ENCODE data around the gene KBTBD2.
"Not testable (repeated sequence)": the region's sequence is repeated elsewhere in the genome, so short reads cannot be mapped to it uniquely, and the experiment has no call there.

The KBTBD2 gene

DNA sequence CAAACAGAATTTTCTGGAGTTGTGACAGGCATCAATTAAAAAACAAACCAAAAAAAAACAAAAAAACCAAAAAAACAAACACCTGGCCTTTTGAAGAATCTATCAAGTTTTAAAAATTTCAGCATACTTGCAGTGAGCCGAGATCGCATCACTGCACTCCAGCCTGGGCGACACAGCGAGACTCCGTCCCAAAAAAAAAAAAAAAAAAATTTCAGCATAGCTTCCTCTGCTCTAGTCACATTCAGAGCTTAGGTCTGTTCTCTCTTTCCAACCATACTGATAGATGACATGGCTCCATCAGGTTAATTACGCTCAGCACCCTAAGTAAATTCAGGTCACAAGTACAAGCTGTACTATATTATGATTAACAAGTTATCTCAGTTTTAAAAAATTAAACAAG is 3.1 kb downstream of the KBTBD2 start:
- DNase-seq (ENCODE audit: low read depth): no peak
- TF ChIP-seq, protein P1, sequence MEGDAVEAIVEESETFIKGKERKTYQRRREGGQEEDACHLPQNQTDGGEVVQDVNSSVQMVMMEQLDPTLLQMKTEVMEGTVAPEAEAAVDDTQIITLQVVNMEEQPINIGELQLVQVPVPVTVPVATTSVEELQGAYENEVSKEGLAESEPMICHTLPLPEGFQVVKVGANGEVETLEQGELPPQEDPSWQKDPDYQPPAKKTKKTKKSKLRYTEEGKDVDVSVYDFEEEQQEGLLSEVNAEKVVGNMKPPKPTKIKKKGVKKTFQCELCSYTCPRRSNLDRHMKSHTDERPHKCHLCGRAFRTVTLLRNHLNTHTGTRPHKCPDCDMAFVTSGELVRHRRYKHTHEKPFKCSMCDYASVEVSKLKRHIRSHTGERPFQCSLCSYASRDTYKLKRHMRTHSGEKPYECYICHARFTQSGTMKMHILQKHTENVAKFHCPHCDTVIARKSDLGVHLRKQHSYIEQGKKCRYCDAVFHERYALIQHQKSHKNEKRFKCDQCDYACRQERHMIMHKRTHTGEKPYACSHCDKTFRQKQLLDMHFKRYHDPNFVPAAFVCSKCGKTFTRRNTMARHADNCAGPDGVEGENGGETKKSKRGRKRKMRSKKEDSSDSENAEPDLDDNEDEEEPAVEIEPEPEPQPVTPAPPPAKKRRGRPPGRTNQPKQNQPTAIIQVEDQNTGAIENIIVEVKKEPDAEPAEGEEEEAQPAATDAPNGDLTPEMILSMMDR (conservative IDR thresholded peaks at IDR 0.05; ENCODE audit: low read depth, low read length): no peak
- no peak overlapping the region for H3K4me3 ChIP-seq (ENCODE audit: low read length)

DNA sequence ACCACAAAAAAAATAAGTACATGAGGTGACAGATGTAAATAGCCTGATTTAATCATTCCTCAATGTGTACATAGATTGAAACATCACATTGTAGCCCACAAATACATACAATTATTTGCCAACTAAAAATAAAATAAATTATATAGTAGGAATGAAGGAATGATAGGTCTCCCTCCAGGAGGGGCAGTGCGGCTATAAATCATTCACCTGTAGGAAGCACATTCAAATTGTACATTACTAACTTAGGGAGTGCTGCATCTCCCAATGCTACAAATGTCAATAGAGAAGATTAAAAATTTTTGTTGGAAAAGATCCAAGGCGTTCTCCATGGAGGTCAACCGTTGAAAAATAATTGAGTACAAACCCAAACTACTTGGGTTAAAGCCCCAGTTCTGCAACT is 4.2 kb downstream of the KBTBD2 start:
- TF ChIP-seq, protein P1 (conservative IDR thresholded peaks at IDR 0.05; ENCODE audit: low read depth, low read length): no peak
- H3K4me3 ChIP-seq (ENCODE audit: low read length): no peak overlapping the region
- DNase-seq (ENCODE audit: low read depth): no peak

DNA sequence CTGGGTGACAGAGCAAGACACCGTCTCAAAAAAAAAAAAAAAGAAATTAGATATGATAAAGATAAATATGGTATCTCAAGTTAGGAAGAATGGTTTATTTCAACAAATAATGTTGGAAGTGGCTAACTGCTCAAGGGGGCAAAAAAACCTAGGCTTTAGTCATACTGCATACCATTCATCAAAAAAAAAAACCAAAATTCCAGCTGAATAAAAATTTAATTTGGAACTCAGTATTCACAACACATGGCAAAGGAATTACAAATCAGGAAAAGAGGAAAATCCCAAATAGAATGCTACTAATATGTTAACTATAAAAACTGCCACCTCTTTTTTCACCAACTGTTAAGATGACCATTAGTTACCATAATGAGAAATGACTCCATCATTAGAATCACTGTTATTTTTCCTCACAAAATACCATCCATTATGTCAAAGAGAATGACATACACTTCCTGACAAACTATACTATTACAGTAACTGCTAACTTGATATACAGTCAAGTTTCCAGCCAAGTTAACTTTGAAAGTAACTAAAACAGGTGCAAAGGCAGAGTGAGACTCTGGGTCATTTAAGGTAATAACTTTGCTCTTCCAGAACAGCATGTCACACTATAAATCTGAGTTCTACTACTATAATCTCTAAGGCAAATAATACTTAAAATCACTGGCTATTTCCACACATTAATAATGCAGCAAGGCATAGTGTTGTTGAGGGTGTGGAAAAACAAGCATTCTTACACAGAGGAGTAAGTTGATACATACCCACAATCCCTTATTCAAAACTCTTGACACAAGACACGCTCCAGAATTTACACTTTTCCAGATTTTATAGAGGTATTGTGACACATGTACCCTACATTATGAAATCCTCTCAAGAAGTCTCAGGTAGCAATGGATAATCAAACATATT is 10.2 kb downstream of the KBTBD2 start:
- H3K4me3 ChIP-seq (ENCODE audit: low read length): no peak overlapping the region
- TF ChIP-seq, protein P1 (conservative IDR thresholded peaks at IDR 0.05; ENCODE audit: low read depth, low read length): no peak
- no peak for DNase-seq (ENCODE audit: low read depth)

DNA sequence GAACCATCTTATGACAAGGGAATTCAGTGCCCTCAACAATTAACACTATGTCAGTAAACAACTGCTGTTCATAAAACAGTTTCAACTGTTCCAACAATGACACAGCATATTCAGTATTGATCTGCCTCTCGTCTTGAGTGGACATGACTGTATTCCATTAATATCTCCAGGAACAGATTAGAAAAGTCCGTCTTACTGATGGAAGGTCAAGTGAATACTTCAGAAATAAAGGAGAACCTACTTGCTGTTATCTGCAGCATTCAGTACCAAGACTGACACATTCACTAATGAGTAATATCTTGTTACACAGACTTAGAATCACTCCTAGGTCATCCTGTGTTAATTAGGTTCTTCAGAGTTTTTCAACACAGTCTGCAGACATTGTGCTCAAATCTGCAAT is 12.1 kb downstream of the KBTBD2 start:
- H3K4me3 ChIP-seq (ENCODE audit: low read length): no peak overlapping the region
- TF ChIP-seq, protein P1 (conservative IDR thresholded peaks at IDR 0.05; ENCODE audit: low read depth, low read length): no peak
- DNase-seq (ENCODE audit: low read depth): no peak

DNA sequence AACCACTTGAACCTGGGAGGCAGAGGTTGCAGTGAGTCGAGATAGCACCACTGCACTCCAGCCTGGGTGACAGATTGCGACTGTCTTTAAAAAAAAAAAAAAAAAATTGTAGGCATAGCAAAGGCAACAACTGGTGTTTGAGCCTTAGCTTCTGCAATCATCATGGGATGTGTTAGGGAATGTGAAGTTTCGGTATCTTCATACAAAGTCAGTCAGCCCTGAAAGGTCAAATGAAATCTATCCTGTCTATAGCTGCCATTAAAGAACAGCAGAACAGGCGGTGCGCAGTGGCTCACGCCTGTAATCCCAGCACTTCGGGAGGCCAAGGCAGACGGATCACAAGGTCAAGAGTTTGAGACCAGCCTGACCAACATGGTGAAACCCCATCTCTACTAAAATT is 13.5 kb downstream of the KBTBD2 start:
- not testable (repeated sequence) for H3K4me3 ChIP-seq (ENCODE audit: low read length); DNase-seq (ENCODE audit: low read depth)

DNA sequence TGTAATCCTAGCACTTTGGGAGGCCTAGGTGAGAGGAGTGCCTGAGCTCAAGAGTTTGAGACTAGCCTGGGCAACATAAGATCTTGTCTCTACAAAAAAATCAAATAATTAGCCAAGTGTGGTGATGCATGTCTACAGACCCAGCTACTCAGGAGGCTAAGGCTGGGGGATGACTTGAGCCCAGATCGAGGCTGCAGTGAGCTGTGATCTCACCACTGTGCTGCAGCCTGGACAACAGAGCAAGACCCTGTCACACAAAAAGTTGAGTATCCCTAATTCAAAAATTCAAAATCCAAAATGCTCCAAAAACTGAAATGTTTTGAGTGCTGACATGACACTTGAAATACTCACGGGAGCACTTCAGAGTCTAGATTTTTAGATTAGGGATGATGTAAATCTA is 19.1 kb downstream of the KBTBD2 start:
- no peak for DNase-seq (ENCODE audit: low read depth)
- no peak overlapping the region for H3K4me3 ChIP-seq (ENCODE audit: low read length)
- TF ChIP-seq, protein P1 (conservative IDR thresholded peaks at IDR 0.05; ENCODE audit: low read depth, low read length): no peak

DNA sequence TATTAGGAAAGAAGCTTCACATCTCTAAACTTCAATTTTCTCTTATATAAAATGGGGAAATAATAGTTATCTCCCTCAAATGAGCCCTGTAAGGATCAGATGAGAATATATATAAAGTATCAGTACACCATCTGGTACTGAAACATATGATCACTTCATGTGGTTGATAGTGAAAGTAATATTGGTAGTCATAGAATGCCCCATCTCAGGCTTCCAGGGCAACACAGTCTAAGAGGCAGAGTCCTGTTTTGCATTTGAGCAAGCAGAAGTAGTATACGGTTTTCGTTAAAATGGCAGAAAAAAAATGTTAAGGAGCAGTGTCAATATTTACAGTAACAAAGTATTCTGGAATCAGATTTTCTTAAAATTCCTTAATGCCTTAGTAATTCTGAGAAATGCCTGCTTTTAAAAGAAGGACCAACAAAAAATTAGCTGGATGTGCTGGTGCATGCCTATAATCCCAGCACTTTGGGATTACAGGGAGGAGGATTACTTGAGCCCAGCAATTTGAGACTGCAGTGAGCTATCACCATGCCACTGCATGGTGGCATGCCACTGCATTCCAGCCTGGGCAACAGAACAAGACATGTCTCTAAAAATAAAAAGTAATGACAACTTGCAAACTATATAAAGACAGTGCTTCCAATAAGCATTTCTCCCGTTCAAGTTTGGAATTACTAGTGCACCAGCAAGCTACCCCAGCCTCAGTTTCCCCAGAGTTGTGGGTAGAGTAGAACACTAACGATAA is 19.8 kb downstream of the KBTBD2 start:
- DNase-seq (ENCODE audit: low read depth): no peak
- TF ChIP-seq, protein P1 (conservative IDR thresholded peaks at IDR 0.05; ENCODE audit: low read depth, low read length): no peak
- H3K4me3 ChIP-seq (ENCODE audit: low read length): no peak overlapping the region

All from retinal pigment epithelial cell (primary cell).